Mammary epithelial cell (primary cell): ENCODE results near the gene PPME1.

Experiments
- CTCF ChIP-seq, 2 donors: IDR thresholded peaks in 1 of 2; conservative IDR thresholded peaks in 1 of 2; 2 replicates each; pipeline ENCODE4 v1.5.1; 2011 to 2012; ENCODE audit warnings: inconsistent platforms in 2 of 2, low read length in 2 of 2, mild to moderate bottlenecking in 2 of 2, control low read depth in 1 of 2, low read depth in 1 of 2; ENCODE audit not compliant: insufficient read depth in 1 of 2; ENCODE audit errors: extremely low read depth in 1 of 2
- EZH2 ChIP-seq: IDR thresholded peaks from 2 replicates; pipeline ENCODE4 v1.6.1; 2012; ENCODE audit warnings: low read length, inconsistent platforms, borderline replicate concordance

- TF ChIP-seq EZH2 (no peak), CTCF (conservative IDR thresholded peaks at IDR 0.05 in 1 of 2, IDR thresholded peaks at IDR 0.05 in 1 of 2; ENCODE audit: extremely low read depth in 1 of 2, insufficient read depth in 1 of 2, low read depth in 1 of 2, low read length in 2 of 2) (no peak)
Measured at GRCh38 chr11:74154620-74155281, 16.3 kb upstream of the PPME1 start.
